ENCODE measurements around the gene C12orf75.

DNA sequence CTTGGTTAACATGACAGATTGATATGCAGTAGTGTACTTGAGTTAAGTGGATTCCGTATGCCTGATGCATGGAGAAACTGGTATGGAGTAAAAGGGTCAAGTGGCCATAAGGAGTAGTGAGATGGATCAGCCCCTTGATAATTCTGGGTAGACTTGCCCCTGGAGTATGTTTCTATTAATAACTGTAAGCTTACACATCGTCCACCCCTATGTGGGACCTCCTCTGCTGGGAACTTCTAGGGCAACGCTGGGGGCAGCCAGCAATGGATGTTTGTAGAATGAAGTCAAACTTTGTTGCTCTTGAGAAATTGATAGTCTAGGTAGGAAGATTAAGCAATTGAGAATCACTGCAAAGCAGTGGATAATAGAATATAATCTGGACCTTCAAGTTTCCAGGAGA lies 3.5 kb downstream of the C12orf75 start:
- TF ChIP-seq, protein P1, sequence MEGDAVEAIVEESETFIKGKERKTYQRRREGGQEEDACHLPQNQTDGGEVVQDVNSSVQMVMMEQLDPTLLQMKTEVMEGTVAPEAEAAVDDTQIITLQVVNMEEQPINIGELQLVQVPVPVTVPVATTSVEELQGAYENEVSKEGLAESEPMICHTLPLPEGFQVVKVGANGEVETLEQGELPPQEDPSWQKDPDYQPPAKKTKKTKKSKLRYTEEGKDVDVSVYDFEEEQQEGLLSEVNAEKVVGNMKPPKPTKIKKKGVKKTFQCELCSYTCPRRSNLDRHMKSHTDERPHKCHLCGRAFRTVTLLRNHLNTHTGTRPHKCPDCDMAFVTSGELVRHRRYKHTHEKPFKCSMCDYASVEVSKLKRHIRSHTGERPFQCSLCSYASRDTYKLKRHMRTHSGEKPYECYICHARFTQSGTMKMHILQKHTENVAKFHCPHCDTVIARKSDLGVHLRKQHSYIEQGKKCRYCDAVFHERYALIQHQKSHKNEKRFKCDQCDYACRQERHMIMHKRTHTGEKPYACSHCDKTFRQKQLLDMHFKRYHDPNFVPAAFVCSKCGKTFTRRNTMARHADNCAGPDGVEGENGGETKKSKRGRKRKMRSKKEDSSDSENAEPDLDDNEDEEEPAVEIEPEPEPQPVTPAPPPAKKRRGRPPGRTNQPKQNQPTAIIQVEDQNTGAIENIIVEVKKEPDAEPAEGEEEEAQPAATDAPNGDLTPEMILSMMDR (conservative IDR thresholded peaks at IDR 0.05): no peak
- no peak for TF ChIP-seq ZFX (IDR thresholded peaks at IDR 0.05)
